Epidermal melanocyte (primary cell): Measurements from ENCODE around the gene GABARAP.
A peak's percentile ranks its signal among the peaks of the same experiment; 100 is the strongest.

Experiments
- DNase-seq: peaks from one replicate; pipeline ENCODE4 v3.0.0; 2011; ENCODE audit warnings: low spot score; ENCODE audit not compliant: insufficient read length

The GABARAP gene

DNA sequence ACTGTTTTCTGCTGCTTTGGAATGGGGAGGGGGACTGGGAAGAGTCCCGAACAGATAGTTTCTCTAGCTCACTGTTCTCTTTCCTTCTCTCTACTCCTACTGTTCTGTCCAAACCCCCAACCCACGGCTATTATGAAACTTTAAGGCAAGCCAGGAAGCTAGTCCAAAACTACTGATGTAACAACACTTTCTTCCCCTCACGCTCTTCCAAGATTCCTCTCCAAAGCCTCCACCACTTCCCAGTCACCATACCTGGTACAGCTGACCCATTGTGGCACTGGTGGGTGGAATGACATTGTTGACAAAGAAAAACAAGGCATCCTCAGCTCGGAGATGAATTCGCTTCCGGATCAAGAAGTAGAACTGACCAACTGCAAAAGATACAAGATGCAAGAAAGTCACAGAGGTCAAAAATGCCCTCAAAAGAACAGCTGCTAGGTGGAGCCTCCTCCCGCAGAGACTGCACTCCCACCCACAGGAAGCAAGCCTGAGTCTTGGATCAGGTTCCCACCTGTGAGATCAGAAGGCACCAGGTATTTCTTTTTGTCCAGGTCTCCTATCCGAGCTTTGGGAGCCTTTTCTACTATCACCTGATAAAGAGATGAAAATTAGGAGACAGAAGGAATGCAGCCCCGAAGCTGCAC, 1.0 kb downstream of the GABARAP start:
- no peak for DNase-seq

DNA sequence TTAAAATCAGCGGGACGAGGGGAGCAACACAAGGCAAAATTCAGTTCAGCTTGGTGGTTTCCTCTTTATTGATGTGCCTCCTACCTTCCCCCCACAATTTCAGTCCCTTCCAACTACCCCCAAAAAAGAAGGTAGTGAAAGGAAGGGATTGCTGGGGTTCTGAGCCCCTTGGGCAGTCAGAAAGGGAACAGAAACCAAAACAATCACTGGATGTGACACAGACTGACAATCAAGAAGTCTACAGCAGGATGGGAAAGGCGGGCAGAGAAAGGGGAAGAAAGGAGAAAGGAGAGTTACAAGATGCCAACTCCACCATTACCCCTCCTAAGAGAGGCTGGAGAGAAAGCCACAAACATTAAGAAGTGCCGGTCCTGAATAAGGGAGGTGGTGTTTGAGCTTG, 1.9 kb downstream of the GABARAP start:
- DNase-seq = no peak

DNA sequence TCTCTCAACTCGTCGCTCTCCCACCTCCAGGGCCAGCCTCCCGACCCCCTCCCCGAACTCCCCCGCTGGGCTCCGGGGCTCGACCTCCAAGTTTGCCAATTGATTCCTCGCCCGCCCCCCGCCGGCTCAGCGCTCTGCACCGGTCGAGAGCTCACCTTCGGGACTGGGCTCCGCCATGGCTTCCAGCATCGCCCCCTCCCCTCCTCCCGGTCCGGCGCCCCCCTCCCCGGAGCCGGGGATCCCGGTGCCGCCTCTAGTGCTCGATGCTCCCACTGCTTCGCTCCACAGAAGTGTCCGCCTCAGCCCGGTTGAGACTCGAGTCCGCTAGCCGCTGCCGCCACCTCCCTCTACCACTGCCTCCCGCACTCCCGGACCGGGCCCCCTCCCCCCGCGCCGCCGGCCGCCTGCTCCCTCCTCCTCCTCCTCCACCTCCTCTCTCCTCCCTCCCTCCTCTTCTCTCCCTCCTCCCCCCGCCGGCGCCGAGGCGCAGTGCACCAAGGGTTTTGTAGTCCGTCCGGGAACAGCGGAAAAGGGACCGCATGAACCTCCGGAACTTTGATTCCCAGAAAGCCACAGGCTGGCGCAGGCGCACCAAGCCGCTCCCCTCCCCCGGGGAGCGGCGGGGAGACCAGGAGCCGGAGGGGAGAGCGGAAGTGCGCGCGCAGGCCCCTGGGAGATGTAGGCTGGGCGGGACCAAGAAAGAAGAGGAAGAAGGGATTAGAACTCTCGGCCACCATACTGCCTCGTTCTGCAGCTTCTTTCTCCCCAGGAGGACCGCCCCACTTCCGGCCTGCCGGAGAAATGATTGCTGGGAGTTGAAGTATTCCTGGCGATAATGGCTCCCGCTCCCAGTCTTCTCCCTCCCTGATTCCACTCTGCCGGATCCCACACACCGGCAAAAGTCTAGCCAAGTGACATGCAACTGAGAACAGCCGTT, 2.9 kb downstream of the GABARAP start, which contains the start of gene PHF23:
Gene PHF23, minus strand, starts transcription at position 367 of the 937 bp plus-strand sequence. Its CDS starts 178 bp downstream, at position 189.
- DNase-seq = peak; percentile 97

DNA sequence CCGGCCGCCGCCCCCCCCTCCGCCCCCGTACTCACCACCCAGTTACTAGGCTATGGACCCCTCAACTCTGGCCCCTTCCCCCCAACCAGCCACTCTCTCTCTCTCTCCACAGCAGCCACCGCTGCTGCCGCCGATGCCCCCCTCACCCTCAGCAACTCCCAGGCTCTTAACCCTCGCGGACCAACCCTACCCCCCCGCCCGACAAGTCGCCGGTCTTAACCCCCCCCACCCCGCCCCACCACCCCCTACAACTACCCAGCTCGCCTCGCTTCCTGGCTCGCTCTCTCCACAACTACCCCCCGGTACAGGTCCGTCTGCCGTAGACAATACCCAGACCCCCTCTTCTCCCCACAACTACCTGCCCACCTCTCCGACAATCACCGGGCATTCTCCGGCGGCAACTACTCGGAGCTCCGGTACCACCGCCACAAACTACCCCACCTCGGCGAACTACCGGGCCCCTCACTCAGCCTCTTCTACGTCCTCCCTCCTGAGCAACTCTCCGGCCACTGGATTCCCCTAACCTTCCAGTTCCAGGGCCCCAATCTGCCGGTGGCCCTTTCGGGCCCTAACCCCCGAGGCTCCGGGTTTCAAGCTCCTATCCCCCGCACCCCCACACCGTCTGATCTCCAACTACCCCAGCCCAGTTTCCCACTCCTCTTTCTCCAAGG, 3.7 kb downstream of the GABARAP start:
- DNase-seq = no peak

DNA sequence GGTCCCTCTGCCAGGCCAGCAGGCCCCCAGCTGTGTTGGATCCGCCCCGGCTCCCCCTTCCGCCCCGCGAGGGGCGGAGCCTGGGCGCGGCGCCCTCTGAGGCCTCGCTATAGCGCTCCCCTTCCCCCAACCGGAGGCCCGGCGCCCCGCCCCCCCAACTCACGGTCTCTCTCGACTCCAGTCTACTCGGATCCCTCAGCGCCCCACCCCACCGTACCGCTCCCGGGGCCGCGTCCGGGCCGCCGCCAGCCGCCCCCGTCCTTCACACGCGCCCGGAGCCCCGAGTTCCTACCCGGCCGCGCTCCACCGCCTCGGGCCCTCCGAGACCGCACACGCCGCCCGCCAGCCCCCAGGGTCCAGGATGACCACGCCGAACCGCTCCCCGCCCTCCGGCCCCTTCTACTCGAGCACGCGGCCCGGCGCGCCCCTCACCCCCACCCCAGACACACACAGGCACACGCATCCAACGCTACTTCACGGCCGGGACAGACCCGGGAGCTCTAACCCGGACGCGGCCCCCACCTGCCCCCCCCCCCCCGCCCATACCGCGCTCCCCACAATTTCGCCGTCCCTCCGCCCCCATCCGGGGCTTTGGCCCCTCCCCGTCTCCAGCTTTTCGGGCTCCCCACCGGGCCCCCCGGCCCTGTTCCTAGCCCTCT, 4.4 kb downstream of the GABARAP start:
- peak; percentile 83 for DNase-seq

DNA sequence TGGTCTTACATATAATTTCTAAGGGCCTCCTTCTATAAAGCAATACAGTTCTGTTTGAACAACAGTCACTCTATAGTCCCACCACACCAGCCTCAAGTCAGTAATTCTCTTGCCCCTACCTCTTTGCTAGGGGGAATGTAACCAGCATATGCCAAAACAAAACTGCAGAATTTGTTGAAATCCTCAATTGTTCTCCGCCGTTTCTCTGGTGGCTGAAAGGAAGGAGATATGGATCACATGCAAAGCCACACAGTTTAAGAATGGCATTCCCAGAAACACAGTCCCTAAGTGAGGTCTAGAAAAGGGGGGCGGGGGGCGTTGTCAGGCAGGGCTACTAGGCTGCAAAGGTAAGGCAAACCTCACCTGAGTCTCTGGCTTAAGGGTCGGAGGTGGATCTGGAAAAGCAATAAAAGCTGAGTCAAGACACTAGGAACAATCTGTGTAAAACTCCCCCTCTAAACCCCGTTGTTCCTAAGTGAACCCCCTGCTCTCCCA, 4.9 kb downstream of the GABARAP start:
- no peak for DNase-seq

DNA sequence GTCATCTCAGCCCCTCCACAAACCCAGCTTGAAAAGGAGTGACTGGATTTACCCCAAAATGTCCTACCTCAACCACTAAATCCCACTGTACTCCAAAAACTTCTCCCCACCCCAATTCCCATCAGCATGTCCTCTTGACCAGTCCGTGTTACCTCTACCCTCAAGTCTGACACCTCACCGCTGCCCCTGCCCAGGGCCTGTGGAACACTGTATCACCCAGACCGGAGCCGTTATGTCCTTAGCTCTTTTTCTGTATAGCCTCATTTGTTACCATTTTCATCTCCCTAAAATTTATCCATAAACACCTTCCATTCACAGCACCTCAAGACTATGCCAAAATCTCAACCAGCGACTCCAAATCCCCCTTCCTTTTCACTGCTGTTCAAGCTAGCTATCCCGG, 5.4 kb downstream of the GABARAP start:
- no peak for DNase-seq

DNA sequence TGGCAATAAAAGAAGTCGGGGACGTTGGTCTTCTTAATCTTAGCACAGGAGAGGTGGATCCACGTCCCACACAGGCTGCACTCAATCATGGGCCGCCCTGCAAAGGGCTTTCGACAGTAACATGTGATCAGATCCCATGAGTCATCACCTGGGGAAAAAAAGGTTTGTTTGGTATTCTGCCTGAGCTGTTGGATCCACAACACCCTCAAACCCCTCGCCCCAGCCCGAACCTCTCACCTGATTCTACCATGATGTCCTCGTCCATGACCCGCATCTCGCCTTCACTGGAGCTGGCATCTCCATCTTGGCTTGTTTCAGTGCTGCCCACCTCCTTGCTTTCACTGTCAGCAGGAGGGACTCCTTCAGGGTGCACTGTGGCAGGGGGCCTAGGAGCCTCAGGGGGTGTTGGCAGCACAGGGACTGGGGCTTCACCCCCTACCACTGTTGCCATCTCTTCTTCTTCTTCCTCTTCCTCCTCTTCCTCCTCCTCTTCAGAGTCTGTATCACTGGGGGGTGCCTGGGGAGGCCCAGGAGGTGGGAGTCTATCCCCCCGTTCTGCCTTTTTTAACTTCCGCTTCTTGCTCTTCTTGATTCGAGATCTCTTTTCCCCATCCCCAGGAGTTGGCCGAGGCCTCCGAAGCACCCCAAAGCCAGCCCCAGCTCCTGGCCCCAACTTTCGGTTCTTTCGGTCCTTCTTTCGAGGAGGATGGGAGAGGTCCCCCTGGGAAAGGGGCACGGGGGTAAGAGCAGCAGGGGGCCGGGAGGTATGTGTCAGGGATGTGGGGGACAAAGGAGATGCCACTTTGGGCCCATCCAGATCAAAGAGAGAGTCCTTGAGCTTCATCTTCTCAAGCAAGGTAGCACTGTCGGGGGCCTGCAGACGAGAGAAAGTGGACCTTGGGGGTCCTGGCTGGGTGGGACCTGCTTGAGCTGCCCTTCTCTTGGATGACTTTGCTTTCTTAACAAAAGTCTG, 6.3 kb downstream of the GABARAP start:
- DNase-seq = no peak

DNA sequence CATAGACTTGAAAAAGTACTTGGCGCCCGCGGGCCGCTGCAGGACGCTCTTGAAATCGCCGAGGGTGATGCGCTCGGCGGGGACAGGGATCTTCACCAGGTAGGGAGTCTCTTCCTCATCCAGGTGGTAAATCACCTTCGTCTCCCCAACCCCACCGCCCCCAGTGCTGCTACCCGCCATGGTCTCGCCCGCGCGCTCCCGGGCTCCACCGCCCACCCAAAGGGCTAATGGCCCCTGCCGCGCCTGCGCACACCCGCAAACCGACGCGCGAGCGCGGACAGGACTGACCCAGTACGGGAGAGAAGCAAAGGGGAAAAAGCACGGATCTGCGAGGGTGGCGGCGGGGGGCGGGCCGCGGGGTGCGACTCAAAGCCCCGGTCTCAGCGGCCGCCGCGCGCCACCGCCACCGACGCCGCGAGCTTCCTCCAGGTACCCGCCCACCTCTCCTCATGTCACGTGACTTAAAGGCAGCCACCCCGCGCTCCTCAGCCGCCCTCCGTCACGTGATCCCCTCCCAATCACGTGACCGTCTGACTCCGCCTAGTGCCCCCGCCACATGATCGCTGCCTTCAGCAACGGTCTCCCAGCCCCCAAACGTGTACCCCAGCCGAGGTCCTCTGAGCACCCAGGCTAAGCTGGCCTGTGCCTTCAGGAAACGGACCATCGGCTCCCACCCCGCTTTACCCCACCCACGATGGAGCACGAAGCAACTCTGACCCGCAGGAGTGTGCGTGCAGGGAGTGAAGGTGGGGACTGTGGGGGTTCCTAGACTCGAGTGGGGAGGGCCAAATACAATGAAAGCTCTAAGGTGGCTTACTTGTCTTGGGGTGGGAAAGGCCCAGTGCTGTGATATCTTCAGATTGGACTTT, 7.9 kb downstream of the GABARAP start, which contains the start of gene DVL2:
Gene DVL2, minus strand, starts transcription at position 435 of the 869 bp plus-strand sequence. Its CDS starts 255 bp downstream, at position 180.
- peak; percentile 99 for DNase-seq

DNA sequence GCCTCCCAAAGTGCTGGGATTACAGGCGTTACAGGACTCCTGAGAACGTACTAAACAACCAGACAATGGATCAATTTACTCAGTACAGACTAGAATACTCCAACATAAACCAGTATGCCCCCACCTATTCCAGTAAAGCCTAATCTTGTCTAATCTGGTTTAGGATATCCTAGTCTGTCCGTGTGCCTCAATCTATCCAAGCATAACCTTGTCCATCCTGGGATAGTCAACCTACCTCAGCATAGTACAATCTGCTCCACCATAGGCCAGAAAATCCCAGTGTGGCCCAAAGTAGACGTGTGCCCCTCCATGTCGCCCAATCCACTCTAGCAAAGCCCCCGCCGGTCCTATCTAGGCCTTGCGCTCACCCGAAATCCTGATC, 8.6 kb downstream of the GABARAP start:
- no peak for DNase-seq

DNA sequence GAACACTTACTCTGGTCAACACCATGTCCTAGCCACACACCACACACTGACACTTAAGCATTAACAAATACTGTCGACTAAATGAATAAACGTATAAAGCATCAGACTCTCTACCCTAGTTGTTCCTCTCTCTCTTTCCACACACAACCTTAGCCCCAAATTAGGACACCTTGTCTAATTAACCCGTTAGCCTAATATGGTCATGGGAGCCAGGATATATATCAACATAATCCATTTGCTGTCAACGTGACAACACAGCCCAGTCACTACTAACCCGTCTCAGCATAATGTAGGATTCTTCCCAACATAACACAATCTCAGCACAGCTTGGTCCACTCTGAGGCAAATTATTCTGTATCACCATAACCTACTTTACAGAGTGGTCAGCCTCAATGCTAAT, 10.1 kb downstream of the GABARAP start:
- DNase-seq = no peak

DNA sequence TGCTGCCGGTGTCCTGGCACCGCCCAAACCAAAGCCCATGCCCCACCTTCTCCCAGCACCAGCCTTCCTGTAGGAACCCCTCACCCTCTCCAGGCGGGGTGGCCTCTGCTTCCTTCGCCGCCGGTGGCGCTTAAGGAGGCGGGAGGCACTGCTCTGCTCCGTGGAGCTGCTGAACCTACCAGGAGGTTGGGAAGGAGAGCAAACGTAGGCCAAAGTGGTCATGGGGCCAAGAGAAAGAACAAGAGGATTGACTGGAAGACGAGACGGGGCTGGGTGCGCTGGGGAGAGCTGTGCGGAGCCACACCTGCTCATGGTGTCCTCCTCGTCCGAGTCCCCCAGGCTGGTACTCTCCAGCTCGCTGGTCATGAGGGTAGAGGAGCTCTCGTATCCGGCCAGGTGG, 12.7 kb downstream of the GABARAP start:
- DNase-seq = no peak

DNA sequence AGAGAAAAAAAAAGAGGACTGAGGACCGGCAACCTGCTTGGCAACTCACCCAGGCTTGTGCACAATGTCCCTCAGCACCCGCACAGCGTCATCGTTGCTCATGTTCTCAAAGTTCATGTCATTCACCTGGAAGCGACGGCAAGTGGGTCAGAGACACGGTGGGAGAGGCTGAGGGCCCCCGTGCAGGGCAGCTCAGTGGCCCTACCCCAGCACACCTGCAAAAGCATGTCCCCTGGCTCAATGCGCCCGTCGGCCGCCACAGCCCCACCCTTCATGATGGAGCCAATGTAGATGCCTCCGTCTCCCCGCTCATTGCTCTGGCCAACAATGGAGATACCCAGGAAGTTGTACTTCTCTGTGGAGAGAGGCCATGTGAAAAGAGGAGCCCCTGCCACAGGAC, 13.3 kb downstream of the GABARAP start:
- DNase-seq = no peak

DNA sequence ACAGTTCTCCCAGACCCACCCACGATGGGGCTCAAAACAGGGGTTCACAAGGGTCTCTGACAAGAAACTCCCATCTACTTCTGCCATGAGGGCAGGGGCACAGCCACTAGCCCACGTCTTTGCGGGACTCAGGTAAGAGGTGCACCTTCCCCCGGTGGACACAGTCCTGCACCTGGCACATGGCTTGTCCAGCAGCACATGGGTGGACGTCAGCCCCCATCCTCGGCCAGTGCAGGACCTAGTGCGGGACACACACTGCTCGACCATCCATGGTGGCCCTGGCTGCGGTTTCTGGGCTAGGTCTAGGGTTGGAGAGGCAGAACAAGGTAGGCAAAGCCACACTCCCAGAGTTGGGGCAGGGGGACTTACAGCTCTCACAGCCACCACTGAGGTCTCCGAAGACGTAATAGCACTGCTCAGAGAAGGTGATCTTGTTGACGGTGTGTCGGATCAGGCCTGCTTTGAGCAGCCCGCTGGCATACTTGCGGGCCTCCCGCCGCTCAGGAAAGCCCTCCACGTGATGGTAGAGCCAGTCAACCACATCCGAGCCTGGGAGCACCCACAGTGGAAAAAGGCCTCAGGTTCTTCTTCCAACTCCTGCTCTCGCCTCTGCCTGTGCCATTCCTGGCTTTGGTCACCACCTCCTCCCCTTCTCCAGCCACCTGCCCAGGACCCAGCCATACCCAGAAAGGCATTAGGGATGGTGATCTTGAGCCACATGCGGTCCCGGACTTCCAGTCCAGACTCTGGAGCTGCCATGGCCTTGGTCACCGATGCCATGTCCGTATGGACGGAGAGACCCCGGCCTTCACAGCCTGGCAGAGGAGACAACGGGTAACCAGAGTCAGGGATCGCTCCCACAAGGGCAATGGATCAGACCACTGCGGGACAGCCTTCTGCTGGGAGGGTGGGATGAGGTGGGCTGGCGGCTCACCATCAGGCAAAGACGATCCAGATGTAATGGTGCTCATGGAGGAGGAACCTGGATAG, 15.2 kb downstream of the GABARAP start:
- DNase-seq = no peak

DNA sequence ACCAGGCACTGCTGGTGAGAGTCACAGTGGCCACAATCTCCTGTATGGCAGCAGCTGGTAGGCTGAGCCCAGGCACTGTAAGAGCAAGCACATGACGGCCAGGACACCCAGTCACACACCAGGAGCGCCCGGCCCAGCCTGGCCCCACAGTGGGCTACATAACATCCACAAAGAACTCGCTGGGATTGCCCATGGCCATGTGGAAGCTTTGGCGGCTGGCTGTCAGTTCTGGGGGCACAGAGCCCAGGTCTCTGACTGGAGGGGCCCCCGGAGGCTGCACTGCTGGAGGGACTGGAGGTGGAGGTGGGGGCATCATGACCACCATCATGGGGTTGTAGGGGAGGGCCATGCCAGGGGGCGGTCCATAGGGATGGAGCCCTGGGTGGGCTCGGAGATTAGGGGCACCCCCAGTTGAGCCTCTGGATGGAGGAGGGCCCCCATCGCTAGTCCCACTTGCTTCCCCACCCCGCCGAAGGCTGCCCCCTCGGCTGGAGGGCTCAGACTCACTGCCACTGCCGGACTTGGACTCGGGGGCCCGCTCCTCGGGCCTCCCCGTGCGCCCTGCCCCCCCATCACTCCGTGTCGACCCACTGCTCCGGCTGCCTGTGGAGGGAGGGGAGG, 16.4 kb downstream of the GABARAP start:
- no peak for DNase-seq

DNA sequence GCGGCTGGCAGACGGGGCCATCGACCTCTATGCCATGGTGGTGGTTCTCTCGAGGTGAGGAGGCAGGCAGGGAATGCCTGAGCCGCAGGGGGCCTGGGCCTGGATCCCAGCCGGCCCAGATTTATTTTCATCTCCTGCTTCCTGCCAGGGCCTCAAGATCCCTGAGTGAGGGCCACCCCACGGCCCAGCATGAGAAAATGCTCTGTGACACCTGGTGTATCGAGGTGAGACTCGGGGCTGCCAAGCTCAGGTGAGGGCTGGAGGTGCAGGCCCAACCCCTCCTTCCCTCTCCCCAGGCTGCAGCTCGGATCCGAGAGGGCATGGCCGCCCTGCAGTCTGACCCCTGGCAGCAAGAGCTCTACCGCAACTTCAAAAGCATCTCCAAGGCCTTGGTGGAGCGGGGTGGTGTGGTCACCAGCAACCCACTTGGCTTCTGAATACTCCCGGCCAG, 17.6 kb downstream of the GABARAP start:
- no peak for DNase-seq

DNA sequence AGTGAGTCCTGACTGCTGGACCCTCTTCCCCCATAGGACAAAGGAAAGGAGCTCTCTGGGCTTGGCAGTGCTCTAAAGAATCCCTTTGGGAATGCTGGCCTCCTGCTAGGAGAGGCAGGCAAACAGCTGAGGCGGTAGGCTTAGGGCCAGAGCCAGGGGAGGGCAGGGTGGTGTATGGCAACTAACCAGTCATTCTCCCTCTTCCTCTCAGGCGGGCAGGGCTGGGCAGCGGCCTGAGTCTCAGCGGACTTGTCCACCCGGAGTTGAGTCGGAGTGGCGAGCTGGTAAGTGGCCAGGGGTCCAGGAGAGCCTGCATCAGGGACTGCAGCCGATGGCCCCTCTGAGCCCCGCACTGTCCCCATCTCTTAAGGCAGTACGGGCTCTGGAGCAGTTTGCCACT, 18.1 kb downstream of the GABARAP start:
- no peak for DNase-seq
